Measurements from ENCODE around the gene LRP8. TPM values are rescaled to one million over a fixed set of nuclear protein-coding genes. Genes with fewer than 3 reads are reported as not detected.
"Not testable (repeated sequence)": the region's sequence is repeated elsewhere in the genome, so short reads cannot be mapped to it uniquely, and the experiment has no call there.

The LRP8 gene
- total RNA-seq, 1 donor: 27.6 TPM

- no peak overlapping the region for H3K4me3 ChIP-seq (ENCODE audit: low read depth, low read length)
- DNase-seq (ENCODE audit: low read depth): no peak
- no peak for TF ChIP-seq CTCF (IDR thresholded peaks at IDR 0.05; ENCODE audit: insufficient read depth, low read depth, low read length)
Measured at GRCh38 chr1:53218201-53218600, 109.7 kb downstream of the LRP8 start.

- no peak overlapping the region for H3K4me3 ChIP-seq (ENCODE audit: low read depth, low read length)
- DNase-seq (ENCODE audit: low read depth): no peak
- no peak for TF ChIP-seq CTCF (IDR thresholded peaks at IDR 0.05; ENCODE audit: insufficient read depth, low read depth, low read length)
Measured at GRCh38 chr1:53214376-53214940, 113.4 kb downstream of the LRP8 start.

- TF ChIP-seq CTCF (IDR thresholded peaks at IDR 0.05; ENCODE audit: insufficient read depth, low read depth, low read length): no peak
- no peak for DNase-seq (ENCODE audit: low read depth)
- H3K4me3 ChIP-seq (ENCODE audit: low read depth, low read length): no peak overlapping the region
Measured at GRCh38 chr1:53210954-53211353, 116.9 kb downstream of the LRP8 start.

- no peak for DNase-seq (ENCODE audit: low read depth)
- no peak for TF ChIP-seq CTCF (IDR thresholded peaks at IDR 0.05; ENCODE audit: insufficient read depth, low read depth, low read length)
- H3K4me3 ChIP-seq (ENCODE audit: low read depth, low read length): no peak overlapping the region
Measured at GRCh38 chr1:53210352-53210751, 117.5 kb downstream of the LRP8 start.

- H3K4me3 ChIP-seq (ENCODE audit: low read depth, low read length): no peak overlapping the region
- TF ChIP-seq CTCF (IDR thresholded peaks at IDR 0.05; ENCODE audit: insufficient read depth, low read depth, low read length): no peak
- no peak for DNase-seq (ENCODE audit: low read depth)
Measured at GRCh38 chr1:53207726-53208125, 120.1 kb downstream of the LRP8 start.

GRCh38 chr1:53206735-53207379 is 121.0 kb downstream of the LRP8 start:
- no peak overlapping the region for H3K4me3 ChIP-seq (ENCODE audit: low read depth, low read length)
- no peak for TF ChIP-seq CTCF (IDR thresholded peaks at IDR 0.05; ENCODE audit: insufficient read depth, low read depth, low read length)
- no peak for DNase-seq (ENCODE audit: low read depth)

- not testable (repeated sequence) for DNase-seq (ENCODE audit: low read depth); H3K4me3 ChIP-seq (ENCODE audit: low read depth, low read length)
Measured at GRCh38 chr1:53206083-53206685, 121.7 kb downstream of the LRP8 start.

GRCh38 chr1:53205496-53205895 is 122.4 kb downstream of the LRP8 start:
- DNase-seq (ENCODE audit: low read depth); H3K4me3 ChIP-seq (ENCODE audit: low read depth, low read length): not testable (repeated sequence)
